ENCODE measurements around the gene DTX4. TPM values are rescaled to one million over a fixed set of nuclear protein-coding genes. Genes with fewer than 3 reads are reported as not detected.

Gene DTX4
- total RNA-seq, 6 donors from 2014 or later = 33.4 to 58.7 (median 48.5) TPM

DNA sequence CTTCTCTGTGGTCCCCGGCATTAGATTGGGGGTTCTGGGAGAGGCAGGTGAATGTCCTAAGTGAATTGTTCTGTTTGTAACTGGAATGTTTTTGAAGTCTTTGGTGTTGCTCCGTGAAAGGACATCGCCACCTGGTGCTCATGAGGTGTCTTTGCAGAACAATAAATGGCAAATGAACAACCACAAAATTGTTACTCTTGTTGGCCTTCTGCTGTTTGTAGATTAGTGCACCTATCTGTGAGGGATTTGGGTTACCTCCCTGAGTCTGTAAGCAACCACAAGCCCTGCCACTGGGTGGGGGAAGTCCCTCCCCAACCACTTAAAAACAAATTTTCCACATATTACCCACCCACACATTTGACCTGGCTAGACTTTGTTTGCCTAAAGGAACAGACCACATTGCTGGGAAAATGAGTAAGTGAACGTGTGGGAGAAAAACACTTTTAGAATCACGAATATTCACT lies 36.1 kb downstream of the DTX4 start:
- TF ChIP-seq POLR2A (IDR thresholded peaks at IDR 0.05) = no peak
- TF ChIP-seq, protein P1, sequence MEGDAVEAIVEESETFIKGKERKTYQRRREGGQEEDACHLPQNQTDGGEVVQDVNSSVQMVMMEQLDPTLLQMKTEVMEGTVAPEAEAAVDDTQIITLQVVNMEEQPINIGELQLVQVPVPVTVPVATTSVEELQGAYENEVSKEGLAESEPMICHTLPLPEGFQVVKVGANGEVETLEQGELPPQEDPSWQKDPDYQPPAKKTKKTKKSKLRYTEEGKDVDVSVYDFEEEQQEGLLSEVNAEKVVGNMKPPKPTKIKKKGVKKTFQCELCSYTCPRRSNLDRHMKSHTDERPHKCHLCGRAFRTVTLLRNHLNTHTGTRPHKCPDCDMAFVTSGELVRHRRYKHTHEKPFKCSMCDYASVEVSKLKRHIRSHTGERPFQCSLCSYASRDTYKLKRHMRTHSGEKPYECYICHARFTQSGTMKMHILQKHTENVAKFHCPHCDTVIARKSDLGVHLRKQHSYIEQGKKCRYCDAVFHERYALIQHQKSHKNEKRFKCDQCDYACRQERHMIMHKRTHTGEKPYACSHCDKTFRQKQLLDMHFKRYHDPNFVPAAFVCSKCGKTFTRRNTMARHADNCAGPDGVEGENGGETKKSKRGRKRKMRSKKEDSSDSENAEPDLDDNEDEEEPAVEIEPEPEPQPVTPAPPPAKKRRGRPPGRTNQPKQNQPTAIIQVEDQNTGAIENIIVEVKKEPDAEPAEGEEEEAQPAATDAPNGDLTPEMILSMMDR (IDR thresholded peaks at IDR 0.05) = peak; percentile 57 to 81 (median 72)
- no peaks in the 10 kb centered on the region for H3K27me3 ChIP-seq
- H3K36me3 ChIP-seq = peaks cover 0 to 32% (median 10%) of the 10 kb centered on the region in 4 donors
- peak overlapping the region in 3 of 4 donors; percentile 4 to 68 (median 19) for H3K27ac ChIP-seq
- peak; percentile 45 to 69 for ATAC-seq (ENCODE audit: low FRiP score in 2 of 2)
- H3K4me3 ChIP-seq = peak overlapping the region in 2 of 4 donors; percentile 37 to 43
- peak in 1 of 2 donors; percentile 64 for DNase-seq
- WGBS, 2 donors = 3 to 10% methylated on average over 5 of the region's 5 CpGs
- no peaks in the 10 kb centered on the region for H3K9me3 ChIP-seq
- peaks cover 9 to 28% (median 16%) of the 10 kb centered on the region in 4 donors for H3K4me1 ChIP-seq

DNA sequence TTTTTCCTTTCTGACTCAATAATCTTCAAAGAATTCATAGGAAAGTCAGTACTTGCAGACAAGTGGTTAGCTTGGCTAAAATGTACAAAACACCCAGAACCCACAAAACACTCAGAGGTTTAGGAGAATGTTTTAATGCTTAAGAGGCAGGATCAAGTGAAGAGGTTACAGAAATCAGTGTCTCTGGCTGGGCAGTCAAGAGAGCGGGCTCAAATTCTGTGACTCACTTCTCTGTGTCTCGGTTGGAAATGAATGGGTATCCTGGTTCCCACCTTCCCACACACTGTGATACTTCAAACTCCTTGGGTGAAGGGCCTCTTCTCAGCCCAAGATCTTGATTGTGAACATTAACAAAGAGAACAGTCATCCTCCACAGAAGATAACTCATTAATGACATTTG lies 37.0 kb downstream of the DTX4 start:
- Histone ChIP-seq H3K4me1 (peaks cover 9 to 28% (median 16%) of the 10 kb centered on the region in 4 donors), H3K36me3 (peaks cover 0 to 26% (median 10%) of the 10 kb centered on the region in 4 donors), H3K9me3 (no peaks in the 10 kb centered on the region), H3K27me3 (no peaks in the 10 kb centered on the region), H3K27ac (peak overlapping the region in 2 of 4 donors; percentile 3 to 4), H3K4me3 (peak overlapping the region in 2 of 4 donors; percentile 37 to 43)
- ATAC-seq (ENCODE audit: low FRiP score in 2 of 2) (no peak), DNase-seq (no peak)
- WGBS, 2 donors = 54 to 57% methylated on average over 2 of the region's 2 CpGs
- TF ChIP-seq POLR2A (IDR thresholded peaks at IDR 0.05) (no peak), POLR2AphosphoS5 (IDR thresholded peaks at IDR 0.05) (no peak), EP300 (IDR thresholded peaks at IDR 0.05) (no peak)
- TF ChIP-seq, protein P1 (IDR thresholded peaks at IDR 0.05) = no peak

DNA sequence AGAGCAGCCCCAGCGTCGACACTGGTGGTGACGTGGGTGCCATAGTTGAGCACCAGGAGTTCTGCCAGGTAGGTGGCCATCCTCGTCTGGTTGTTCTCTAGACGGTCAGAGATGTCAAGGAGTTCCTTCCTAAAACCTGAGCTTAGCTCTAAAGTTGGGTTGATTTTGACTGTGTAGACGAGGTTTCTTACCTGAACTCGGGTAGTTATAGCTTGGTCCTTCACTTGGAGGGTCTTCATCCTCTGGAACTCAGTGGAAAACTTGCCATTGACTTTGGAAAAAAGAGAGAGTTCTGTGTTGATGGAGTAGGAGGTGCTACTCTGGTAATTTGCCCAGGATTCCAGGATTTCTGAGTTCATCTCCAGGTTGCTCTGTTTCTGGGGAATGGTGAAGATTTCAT lies 40.3 kb downstream of the DTX4 start:
- no peaks in the 10 kb centered on the region for H3K36me3 ChIP-seq
- peak overlapping the region in 2 of 4 donors; percentile 37 to 43 for H3K4me3 ChIP-seq
- H3K4me1 ChIP-seq = peaks cover 7 to 29% (median 17%) of the 10 kb centered on the region in 4 donors
- TF ChIP-seq POLR2AphosphoS5 (IDR thresholded peaks at IDR 0.05) = no peak
- no peak for TF ChIP-seq POLR2A (IDR thresholded peaks at IDR 0.05)
- TF ChIP-seq EP300 (IDR thresholded peaks at IDR 0.05) = no peak
- TF ChIP-seq, protein P1 (IDR thresholded peaks at IDR 0.05) = no peak
- no peaks in the 10 kb centered on the region for H3K9me3 ChIP-seq
- no peak for DNase-seq
- H3K27ac ChIP-seq = peak overlapping the region in 3 of 4 donors; percentile 44 to 57 (median 46)
- ATAC-seq (ENCODE audit: low FRiP score in 2 of 2) = no peak
- 86 to 90% methylated on average over 2 to 7 of the region's 7 CpGs for WGBS, 2 donors
- H3K27me3 ChIP-seq = no peaks in the 10 kb centered on the region

DNA sequence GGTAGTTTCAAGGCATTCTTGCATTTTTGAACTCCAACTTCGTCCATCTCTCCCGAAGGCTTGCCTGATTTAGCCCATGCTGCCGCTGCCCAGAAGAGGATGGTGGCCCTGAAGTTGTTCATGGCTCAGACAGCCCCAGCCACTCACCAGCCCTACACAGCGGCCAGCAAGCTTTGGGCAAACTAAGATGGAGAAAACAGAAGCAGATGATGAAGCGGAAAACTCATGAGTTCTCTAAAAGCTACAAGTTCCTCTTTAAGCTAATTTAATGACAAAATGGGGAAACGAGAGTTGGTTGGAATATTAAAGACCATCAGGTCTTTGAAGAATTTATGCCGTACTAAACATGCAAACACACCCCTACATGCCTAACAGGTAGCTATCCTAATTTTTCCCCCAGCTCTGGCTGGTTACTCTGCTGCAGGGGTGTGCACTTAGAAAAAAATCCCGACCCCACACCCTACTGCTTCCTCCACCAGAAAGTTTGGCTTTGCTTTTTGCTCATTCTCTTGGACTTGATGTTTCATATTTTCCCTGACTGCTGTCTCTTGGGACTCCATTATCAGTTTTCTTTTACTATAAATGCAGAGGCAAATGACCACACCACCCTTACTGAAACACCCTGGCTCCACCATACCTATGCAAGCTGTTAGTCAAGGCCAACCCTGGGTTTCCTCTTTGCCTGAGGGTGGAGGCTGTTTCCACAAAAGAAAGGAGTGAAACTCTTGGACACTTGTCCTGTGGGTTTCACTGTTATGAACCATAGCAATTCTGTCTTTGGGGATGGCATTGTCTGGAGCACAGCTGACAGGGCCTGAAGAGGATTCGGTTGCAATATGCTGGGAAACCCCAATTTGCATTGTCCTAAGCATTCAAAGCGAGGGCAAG lies 41.1 kb downstream of the DTX4 start, which contains the start of gene MPEG1:
TSS of gene MPEG1 (minus strand) at position 184 of the 888 bp plus-strand sequence. CDS start at position 122, 62 bp downstream.
- Histone ChIP-seq H3K4me3 (peak within 1 kb of the TSS in 2 of 4 donors; percentile 37 to 43), H3K27ac (peak within 1 kb of the TSS in 3 of 4 donors; percentile 44 to 57 (median 46)), H3K9me3 (no peaks in the 10 kb centered on the region), H3K4me1 (peaks cover 0 to 21% (median 11%) of the 10 kb centered on the region in 4 donors), H3K36me3 (no peaks in the 10 kb centered on the region), H3K27me3 (no peaks in the 10 kb centered on the region)
- 75 to 80% methylated on average over 9 to 10 of the region's 10 CpGs for WGBS, 2 donors
- TF ChIP-seq EP300 (IDR thresholded peaks at IDR 0.05) (no peak), POLR2AphosphoS5 (IDR thresholded peaks at IDR 0.05) (no peak), POLR2A (IDR thresholded peaks at IDR 0.05) (peak in 1 of 4 donors; percentile 39)
- TF ChIP-seq, protein P1 (IDR thresholded peaks at IDR 0.05) = no peak
- no peak for DNase-seq
- ATAC-seq (ENCODE audit: low FRiP score in 2 of 2) = peak in 1 of 2 donors; percentile 59

All from upper lobe of left lung (tissue), 6 donors.